Hepatocyte (in vitro differentiated cells): ENCODE measurements around the gene COL6A3.

ENCODE experiments used
- CTCF ChIP-seq: fragments of 200-600 bp; sonication (generic); IDR thresholded peaks from 2 replicates; pipeline ENCODE4 v1.5.1; 2016; ENCODE audit warnings: antibody characterized with exemption, mild to moderate bottlenecking; ENCODE audit not compliant: poor library complexity
- EZH2phosphoT487 ChIP-seq: fragments of 200-600 bp; sonication (generic); IDR thresholded peaks from one replicate; pipeline ENCODE4 v1.6.1; 2018; ENCODE audit warnings: antibody characterized with exemption, mild to moderate bottlenecking, low read depth, moderate library complexity; ENCODE audit not compliant: unreplicated experiment, severe bottlenecking

GRCh38 chr2:237296756-237297155 lies 117.2 kb downstream of the COL6A3 start:
- no peak for TF ChIP-seq CTCF
- no peak for TF ChIP-seq EZH2phosphoT487
